Ecto neural progenitor cell (in vitro differentiated cells): ENCODE results near the gene IRS1.

ENCODE experiments used
- DNase-seq: peaks from one replicate; pipeline ENCODE4 v3.0.0-alpha.2; 2018; ENCODE audit warnings: low spot score

IRS1 gene

GRCh38 chr2:226790011-226790410 is 9.6 kb downstream of the IRS1 start:
- no peak for DNase-seq

- DNase-seq, result no peak
Measured at GRCh38 chr2:226788881-226789490, 10.6 kb downstream of the IRS1 start.

DNA sequence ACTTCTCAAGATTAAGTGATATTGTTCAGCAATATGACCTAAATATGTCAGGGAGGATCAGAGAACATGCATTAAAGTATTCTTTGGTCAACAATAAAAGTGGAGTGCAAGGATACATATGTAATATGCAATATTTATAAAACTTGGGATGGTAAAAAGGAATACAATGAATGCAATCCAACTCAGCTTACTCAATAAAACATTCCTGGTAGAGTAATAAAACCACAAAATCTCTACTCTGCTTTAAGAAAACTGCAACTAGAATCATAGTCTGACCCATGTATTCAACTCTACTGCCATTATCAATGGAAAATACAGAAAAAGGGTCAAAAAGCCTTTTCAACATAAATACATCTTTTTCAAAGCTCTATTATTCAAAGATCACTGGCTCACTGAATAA is 11.6 kb downstream of the IRS1 start:
- no peak for DNase-seq

- no peak for DNase-seq
Measured at GRCh38 chr2:226783885-226784284, 15.7 kb downstream of the IRS1 start.

- no peak for DNase-seq
Measured at GRCh38 chr2:226782092-226782713, 17.4 kb downstream of the IRS1 start.

GRCh38 chr2:226780431-226780830 is 19.2 kb downstream of the IRS1 start:
- no peak for DNase-seq

DNA sequence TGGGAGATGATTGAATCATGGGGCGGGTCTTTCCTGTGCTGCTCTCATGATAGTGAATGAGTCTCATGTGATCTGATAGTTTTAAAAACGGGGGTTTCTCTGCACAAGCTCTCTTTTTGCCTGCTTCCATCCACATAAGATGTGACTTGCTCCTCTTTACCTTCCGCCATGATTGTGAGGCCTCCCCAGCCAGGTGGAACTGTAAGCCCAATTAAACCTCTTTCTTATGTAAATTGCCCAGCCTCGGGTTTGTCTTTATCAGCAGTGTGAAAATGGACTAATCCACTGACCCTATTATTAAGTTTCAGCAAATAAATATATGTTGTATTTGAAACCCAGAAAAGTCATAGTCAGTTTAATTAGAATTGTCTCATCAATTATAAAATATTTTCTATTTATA is 22.0 kb downstream of the IRS1 start:
- DNase-seq, result no peak

DNA sequence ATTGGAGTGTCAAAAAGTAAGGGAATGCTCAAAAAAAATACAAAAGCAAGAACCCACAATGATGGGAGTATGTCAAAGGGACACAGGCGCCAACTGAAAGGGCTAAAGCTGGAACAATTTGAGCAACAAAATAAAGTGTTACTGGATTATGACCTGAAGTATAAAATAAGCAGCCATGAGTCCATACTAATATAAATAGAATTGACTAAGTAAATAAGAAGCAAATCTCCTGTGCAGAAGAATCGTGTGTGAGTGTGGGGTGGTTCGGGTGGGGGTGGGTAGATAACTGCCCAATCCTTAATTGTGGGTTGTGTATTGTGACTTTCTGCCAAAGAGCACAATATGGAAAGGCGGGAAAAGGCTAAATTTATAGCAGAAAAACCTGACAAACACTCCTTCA is 23.5 kb downstream of the IRS1 start:
- no peak for DNase-seq

DNA sequence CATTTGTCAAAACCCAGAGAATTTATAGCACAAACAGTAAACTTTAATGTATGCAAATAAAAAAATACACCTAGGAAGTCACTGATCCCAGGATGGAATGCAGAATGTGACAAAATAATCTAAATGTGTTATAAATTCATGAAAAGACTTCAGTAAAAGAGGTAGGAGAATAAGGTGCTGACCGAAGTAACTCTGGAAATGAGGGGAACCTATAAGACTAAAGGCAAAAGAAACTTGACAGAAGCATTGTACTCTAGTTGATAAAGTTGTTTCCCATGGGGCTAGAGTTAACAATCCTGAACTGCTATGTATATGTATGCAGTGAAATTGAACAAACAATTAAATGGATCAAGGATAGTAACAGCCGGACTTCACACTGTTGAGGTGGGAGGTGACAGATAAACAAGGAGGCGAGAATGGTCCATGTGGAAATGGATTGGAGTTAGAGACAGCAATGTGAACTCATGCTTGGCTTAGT is 24.5 kb downstream of the IRS1 start:
- DNase-seq, result no peak

- DNase-seq, result no peak
Measured at GRCh38 chr2:226773291-226773690, 26.3 kb downstream of the IRS1 start.

GRCh38 chr2:226772389-226773179 is 27.0 kb downstream of the IRS1 start:
- DNase-seq, result no peak

GRCh38 chr2:226771067-226771466 is 28.6 kb downstream of the IRS1 start:
- DNase-seq, result no peak

GRCh38 chr2:226767056-226767813 is 32.4 kb downstream of the IRS1 start:
- DNase-seq, result no peak

GRCh38 chr2:226766352-226767055 is 33.1 kb downstream of the IRS1 start:
- no peak for DNase-seq

DNA sequence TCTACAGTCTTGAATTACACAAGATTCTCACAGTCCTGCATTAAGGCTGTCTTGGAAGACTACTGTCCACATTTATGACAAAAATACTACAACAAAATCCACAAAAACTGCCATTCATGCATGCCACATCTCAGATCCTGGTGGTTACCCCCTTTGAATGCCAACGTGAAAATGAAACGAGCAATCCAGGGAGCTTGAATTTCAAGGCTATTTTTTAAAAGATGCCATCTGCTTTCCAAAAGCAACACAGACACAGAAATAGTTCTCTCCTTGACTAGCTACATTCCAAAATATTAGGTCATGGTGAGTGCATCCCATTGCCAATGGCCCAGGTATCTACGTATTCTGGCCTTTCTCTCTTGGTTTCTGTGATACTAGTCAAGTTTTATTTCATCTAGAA is 36.3 kb downstream of the IRS1 start:
- DNase-seq, result no peak

DNA sequence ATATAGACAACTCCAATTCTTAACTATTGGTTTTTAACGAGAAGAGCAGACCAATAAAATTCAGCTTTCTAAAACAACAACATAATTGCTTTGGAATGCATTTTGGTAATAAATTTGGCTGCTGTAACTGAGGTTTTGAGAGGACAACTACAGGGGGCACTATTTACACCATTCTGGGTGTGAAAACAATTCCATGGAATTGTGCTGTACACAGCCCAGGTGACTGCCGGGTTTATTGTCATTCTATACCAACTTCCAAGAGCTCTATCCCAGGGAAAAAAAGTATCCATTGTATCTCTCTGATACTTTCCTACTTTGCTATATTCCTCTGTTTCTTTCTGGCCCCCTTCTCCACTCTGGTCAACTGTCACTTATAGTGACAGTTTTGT is 38.4 kb downstream of the IRS1 start:
- DNase-seq, result no peak

DNA sequence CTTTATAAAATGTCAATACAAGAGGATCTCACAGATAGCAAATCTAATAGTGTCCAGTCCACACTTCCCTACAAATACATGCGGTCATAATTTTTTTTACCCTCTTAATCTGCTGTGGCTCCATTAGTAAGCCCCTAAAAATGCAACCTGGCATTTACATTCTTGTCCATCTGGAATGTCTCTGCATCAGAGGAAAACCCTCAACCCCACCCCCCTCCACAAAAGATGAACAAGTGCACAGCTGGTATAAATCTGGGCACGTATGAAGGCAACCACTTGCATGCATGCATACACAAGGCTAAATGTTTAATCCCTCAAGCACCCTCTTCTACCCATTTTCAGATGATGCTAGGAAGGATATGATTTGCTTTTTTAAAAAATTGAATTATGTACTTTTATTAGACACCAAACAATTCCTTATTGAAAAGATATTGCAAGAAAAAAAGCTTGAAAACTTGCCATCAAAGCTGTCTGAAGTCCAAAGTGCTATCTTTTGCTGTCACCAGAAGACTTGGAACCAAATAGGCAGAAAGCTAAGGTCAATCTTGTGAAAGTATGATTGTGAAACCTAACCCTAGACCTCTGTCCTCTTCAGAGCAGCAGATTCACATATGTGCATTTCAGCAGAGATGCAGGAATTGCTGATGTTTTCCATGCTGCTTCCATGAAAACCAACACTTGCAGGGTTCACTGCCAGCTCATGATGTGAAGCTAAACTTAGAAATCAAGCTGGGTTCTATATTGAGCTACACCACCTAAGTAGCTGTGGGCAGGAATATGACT is 39.0 kb downstream of the IRS1 start:
- DNase-seq, result no peak

- no peak for DNase-seq
Measured at GRCh38 chr2:226759768-226760167, 39.9 kb downstream of the IRS1 start.

DNA sequence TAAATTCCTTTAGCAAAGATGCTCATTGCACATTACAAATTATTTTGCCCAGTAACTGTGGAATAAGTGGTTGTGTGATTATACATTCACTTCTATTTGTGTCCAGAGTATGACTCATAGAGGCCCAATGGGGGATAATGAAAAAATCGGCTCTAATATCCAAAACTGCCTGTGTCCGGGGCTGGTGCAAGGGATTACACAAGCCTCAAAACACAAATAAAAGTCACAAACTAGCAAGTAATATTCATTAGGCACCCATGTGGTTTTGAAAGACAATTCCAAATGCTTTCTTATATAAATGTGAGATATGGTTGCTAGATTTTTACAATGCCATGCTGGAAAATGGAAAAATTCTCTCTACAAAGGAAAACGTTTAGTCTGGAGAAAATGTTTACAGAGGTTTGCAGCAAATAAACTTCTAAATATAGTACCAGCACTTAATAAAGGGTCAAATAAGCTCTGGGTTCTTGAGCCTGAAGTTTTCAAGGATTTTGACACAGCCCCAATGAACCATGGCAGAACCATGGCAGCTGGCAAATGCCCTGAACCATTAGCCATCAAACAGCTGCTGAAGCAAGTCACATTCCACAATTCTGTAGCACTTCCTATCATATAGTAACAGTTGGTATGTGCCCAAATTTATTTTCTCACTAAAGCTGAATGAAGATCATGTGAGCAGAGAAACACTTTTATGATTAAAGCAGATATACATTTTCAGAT is 40.5 kb downstream of the IRS1 start:
- DNase-seq, result no peak

GRCh38 chr2:226756131-226756530 is 43.5 kb downstream of the IRS1 start:
- DNase-seq, result no peak
